ENCODE results near the gene CDT1. TPM values are rescaled to one million over a fixed set of nuclear protein-coding genes. Genes with fewer than 3 reads are reported as not detected.

CDT1 gene
- total and polyA plus RNA-seq, 2 experiments from 2014 or later = 32.6 to 187 TPM

- H3K9me2 ChIP-seq (ENCODE audit: insufficient read depth) = no peaks in the 10 kb centered on the region
- no peaks in the 10 kb centered on the region for H3K36me3 ChIP-seq (ENCODE audit: insufficient read depth)
- H3K4me1 Mint-ChIP-seq = no peaks in the 10 kb centered on the region
- H2AFZ ChIP-seq = no peak overlapping the region
- peaks cover 6% of the 10 kb centered on the region for H3K27me3 Mint-ChIP-seq (ENCODE audit: insufficient read depth, low read depth, poor library complexity)
- H3K27ac ChIP-seq (ENCODE audit: low read depth) = no peak overlapping the region
- no peak overlapping the region for H3K27ac Mint-ChIP-seq
- TF ChIP-seq ZNF331 (CRISPR knock-in tag; IDR thresholded peaks at IDR 0.05; ENCODE audit: low read depth) = no peak
- TF ChIP-seq ZNF462 (CRISPR knock-in tag; IDR thresholded peaks at IDR 0.05) = no peak
- no peak for TF ChIP-seq CTCF (conservative IDR thresholded peaks at IDR 0.05; ENCODE audit: low read depth in 2 of 2)
- no peak for TF ChIP-seq REST (IDR thresholded peaks at IDR 0.05; ENCODE audit: unreplicated experiment)
- TF ChIP-seq ZNF114 (CRISPR knock-in tag; IDR thresholded peaks at IDR 0.05) = no peak
- TF ChIP-seq POLR2AphosphoS5 (IDR thresholded peaks at IDR 0.05; ENCODE audit: low read depth) = no peak
- TF ChIP-seq EZH2 (IDR thresholded peaks at IDR 0.05; ENCODE audit: low read depth, unreplicated experiment) = no peak
- TF ChIP-seq JUNB (IDR thresholded peaks at IDR 0.05; ENCODE audit: unreplicated experiment) = no peak
- TF ChIP-seq CREB1 (CRISPR knock-in tag; IDR thresholded peaks at IDR 0.05; ENCODE audit: low read depth) = no peak
- TF ChIP-seq EZH2phosphoT487 (IDR thresholded peaks at IDR 0.05; ENCODE audit: unreplicated experiment) = no peak
- TF ChIP-seq STAT1 (IDR thresholded peaks at IDR 0.05; ENCODE audit: unreplicated experiment) = no peak
- H3K4me3 ChIP-seq = no peak overlapping the region
- H3K36me3 Mint-ChIP-seq (ENCODE audit: low read depth) = peaks cover 11% of the 10 kb centered on the region; the same call in 1 of the 3 replicates
- H3F3A ChIP-seq (replicated peaks; ENCODE audit: low read depth) = peaks cover 8% of the 10 kb centered on the region; the same call in 1 of the 2 replicates
- H3K79me2 ChIP-seq (replicated peaks; ENCODE audit: insufficient read depth) = no peaks in the 10 kb centered on the region
- no peaks in the 10 kb centered on the region; the same call in 1 of the 2 replicates for H3K4me1 ChIP-seq (ENCODE audit: insufficient read depth)
- no peak overlapping the region for H3K4me2 ChIP-seq
- ATAC-seq (no peak), DNase-seq (ENCODE audit: low spot score) (no peak)
- no peaks in the 10 kb centered on the region for H3K9me3 Mint-ChIP-seq
- H3K4me3 Mint-ChIP-seq = no peak overlapping the region
- H4K20me1 ChIP-seq (replicated peaks; ENCODE audit: insufficient read depth) = no peaks in the 10 kb centered on the region
- no peaks in the 10 kb centered on the region for H3K27me3 ChIP-seq (ENCODE audit: insufficient read depth)
Observed at GRCh38 chr16:88798772-88799455, 4.7 kb upstream of the CDT1 start.
